T-helper 1 cell treated with Interleukin-12 subunit alpha and Interleukin-12 subunit beta and Interleukin-4 antibody, amounts not matched to agents 30 ng/mL and 1 ng/mL, for 36 hours (primary cell): ENCODE data around the gene RHBDL3. TPM values are rescaled to one million over a fixed set of nuclear protein-coding genes. Genes with fewer than 3 reads are reported as not detected.
"Not testable (repeated sequence)": the region's sequence is repeated elsewhere in the genome, so short reads cannot be mapped to it uniquely, and the experiment has no call there.

Experiments used
- intact Hi-C: fragments of 100-400 bp; cut with micrococcal nuclease; formaldehyde crosslinking; loops from one replicate; pipeline ENCODE4 v1.15.1; 2024
- total RNA-seq: library from RNA; stranded (reverse); gene quantifications from 2 replicates; pipeline ENCODE4 v1.2.3, GENCODE V29; 2022

Gene RHBDL3
- total RNA-seq, 1 donor from 2014 or later: 0.07 TPM

GRCh38 chr17:32289471-32290070 lies 23.9 kb downstream of the RHBDL3 start:
- intact Hi-C loops: no loop called here

- intact Hi-C loops: no loop called here
These were observed 26.5 kb downstream of the RHBDL3 start for GRCh38 chr17:32292094-32292493.

- intact Hi-C loops: no loop called here
These were observed 31.8 kb downstream of the RHBDL3 start for GRCh38 chr17:32297424-32297823.

- intact Hi-C loops: no loop called here
These were observed 32.2 kb downstream of the RHBDL3 start for GRCh38 chr17:32297860-32298259.

GRCh38 chr17:32298298-32298697 lies 32.7 kb downstream of the RHBDL3 start:
- intact Hi-C loops: no loop called here

- intact Hi-C loops: no loop called here
These were observed 33.3 kb downstream of the RHBDL3 start for GRCh38 chr17:32298721-32299579.

- intact Hi-C loops: no loop called here
These were observed 34.0 kb downstream of the RHBDL3 start for GRCh38 chr17:32299580-32300164.

- intact Hi-C loops: no loop called here
These were observed 36.4 kb downstream of the RHBDL3 start for GRCh38 chr17:32302037-32302436.

GRCh38 chr17:32302860-32303649 lies 37.4 kb downstream of the RHBDL3 start:
- intact Hi-C loops: no loop called here

- intact Hi-C loops: no loop called here
These were observed 38.2 kb downstream of the RHBDL3 start for GRCh38 chr17:32303781-32304288.

GRCh38 chr17:32305049-32305448 lies 39.4 kb downstream of the RHBDL3 start:
- intact Hi-C loops: no loop called here

GRCh38 chr17:32307658-32308057 lies 42.0 kb downstream of the RHBDL3 start:
- intact Hi-C loops: no loop called here

- intact Hi-C loops: no loop called here
These were observed 45.5 kb downstream of the RHBDL3 start for GRCh38 chr17:32311028-32311536.

- intact Hi-C loops: no loop called here
These were observed 49.0 kb downstream of the RHBDL3 start for GRCh38 chr17:32314636-32315035.

GRCh38 chr17:32315171-32315570 lies 49.5 kb downstream of the RHBDL3 start:
- intact Hi-C loops: no loop called here

GRCh38 chr17:32316653-32317052 lies 51.0 kb downstream of the RHBDL3 start:
- intact Hi-C loops: not testable (repeated sequence)

GRCh38 chr17:32317353-32317752 lies 51.7 kb downstream of the RHBDL3 start:
- intact Hi-C loops: no loop called here

GRCh38 chr17:32318071-32318470 lies 52.4 kb downstream of the RHBDL3 start:
- intact Hi-C loops: no loop called here

GRCh38 chr17:32319548-32319905 lies 53.9 kb downstream of the RHBDL3 start:
- intact Hi-C loops: loop anchor here (1.0 kb wide), 3 partner anchors 22 to 116 kb away; no protein-coding TSS in a partner anchor

- intact Hi-C loops: not testable (repeated sequence)
These were observed 54.4 kb downstream of the RHBDL3 start for GRCh38 chr17:32320080-32320479.

- intact Hi-C loops: no loop called here
These were observed 55.2 kb downstream of the RHBDL3 start for GRCh38 chr17:32320847-32321246.
